Measurements from ENCODE around the gene HIVEP3.

DNA sequence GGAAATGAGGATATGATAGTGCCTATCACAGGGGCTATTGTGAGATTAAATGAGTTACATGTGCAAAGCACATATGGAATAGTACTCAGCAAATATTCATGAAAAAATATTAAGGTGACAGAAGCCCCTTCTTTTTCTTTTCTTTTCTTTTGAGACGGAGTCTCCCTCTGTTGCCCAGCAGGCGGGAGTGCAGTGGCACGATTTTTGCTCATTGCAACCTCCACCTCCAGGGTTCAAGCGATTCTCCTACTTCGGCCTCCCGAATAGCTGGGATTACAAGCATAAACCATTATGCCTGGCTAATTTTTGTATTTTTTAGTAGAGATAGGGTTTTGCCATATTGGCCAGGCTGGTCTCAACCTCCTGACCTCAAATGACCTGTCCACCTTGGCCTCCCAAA is 139.4 kb downstream of the HIVEP3 start:
- TF ChIP-seq CTCF (IDR thresholded peaks at IDR 0.05; ENCODE audit: low read length) (no peak; the same call in 1 of the 2 replicates), EZH2 (optimal IDR thresholded peaks at IDR 0.05; ENCODE audit: low read depth, low read length) (no peak), EZH2phosphoT487 (IDR thresholded peaks at IDR 0.05; ENCODE audit: low read length) (no peak)
